NB4 (cell line): ENCODE measurements around the gene LETM1.

ENCODE experiments used
- CTCF ChIP-seq: IDR thresholded peaks from one replicate; pipeline ENCODE4 v1.5.1; 2012; ENCODE audit warnings: low read depth, low read length
- MAX ChIP-seq: IDR thresholded peaks from 2 replicates; pipeline ENCODE4 v1.6.1; 2011; ENCODE audit warnings: low read depth, low read length
- MYC ChIP-seq: IDR thresholded peaks from 2 replicates; pipeline ENCODE4 v1.6.1; 2011; ENCODE audit warnings: low read depth, low read length
- POLR2A ChIP-seq: IDR thresholded peaks from 2 replicates; pipeline ENCODE4 v1.6.1; 2011; ENCODE audit warnings: mild to moderate bottlenecking; ENCODE audit not compliant: insufficient read length; ENCODE audit errors: extremely low read depth

- TF ChIP-seq CTCF = no peak
- no peak for TF ChIP-seq POLR2A
- no peak for TF ChIP-seq MAX
- TF ChIP-seq MYC = no peak
Observed at GRCh38 chr4:1842339-1842895, 13.5 kb downstream of the LETM1 start.
